ENCODE data around the gene PLCH2. TPM values are rescaled to one million over a fixed set of nuclear protein-coding genes. Genes with fewer than 3 reads are reported as not detected.

PLCH2 gene
- total RNA-seq, 1 experiment from 2014 or later, result 0.22 TPM

DNA sequence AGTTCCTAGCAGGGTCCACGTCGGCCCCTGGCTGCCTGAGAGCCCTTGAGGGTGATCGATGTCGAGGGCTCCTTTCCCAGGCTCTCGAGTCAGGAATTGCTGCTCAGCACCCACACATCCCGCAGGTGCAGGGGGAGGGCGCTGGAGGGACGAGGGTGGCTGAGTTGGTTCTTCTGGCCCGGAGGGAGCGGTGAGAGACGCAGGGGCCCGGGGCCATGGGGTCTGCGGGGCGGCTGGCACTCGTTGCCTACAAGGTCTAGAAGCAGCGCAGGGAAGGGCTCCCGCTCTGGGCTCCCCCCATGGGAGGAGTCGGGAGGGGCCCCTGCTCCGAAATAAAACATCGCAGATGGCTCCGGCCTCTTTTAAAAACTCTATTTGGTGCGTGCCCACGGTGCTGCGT is 32.1 kb downstream of the PLCH2 start:
- Histone ChIP-seq H3K9me3 (replicated peaks) (no peaks in the 10 kb centered on the region), H3K27me3 (peaks cover 1% of the 10 kb centered on the region; the same call in 1 of the 2 replicates), H3K4me1 (peaks cover 26% of the 10 kb centered on the region), H3K4me3 (no peak overlapping the region), H3K36me3 (peaks cover 35% of the 10 kb centered on the region), H3K27ac (no peak overlapping the region)
- no peak for DNase-seq

DNA sequence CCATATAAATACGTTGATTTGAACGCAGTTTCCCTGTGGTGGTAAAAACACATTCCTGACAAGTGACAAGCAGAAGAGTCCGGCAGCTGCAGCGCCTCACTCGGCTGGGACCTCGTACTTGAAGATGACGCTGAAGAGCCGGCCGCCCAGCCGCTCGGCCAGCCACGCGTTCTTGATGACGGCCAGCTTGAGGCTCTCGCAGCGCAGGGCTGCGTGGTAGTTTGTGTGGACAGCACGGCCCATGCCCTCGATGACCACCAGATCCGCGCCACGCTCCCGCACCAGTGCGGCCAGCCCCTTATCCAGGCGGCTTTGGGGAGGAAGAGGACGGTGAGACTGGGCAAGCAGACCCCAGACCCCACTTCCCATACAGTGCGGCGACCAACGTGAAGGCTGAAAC is 32.7 kb downstream of the PLCH2 start:
- no peaks in the 10 kb centered on the region; the same call in 1 of the 2 replicates for H3K27me3 ChIP-seq
- no peaks in the 10 kb centered on the region for H3K9me3 ChIP-seq (replicated peaks)
- H3K27ac ChIP-seq, result no peak overlapping the region
- peaks cover 21% of the 10 kb centered on the region for H3K4me1 ChIP-seq
- H3K36me3 ChIP-seq, result peaks cover 41% of the 10 kb centered on the region
- no peak overlapping the region for H3K4me3 ChIP-seq
- no peak for DNase-seq

DNA sequence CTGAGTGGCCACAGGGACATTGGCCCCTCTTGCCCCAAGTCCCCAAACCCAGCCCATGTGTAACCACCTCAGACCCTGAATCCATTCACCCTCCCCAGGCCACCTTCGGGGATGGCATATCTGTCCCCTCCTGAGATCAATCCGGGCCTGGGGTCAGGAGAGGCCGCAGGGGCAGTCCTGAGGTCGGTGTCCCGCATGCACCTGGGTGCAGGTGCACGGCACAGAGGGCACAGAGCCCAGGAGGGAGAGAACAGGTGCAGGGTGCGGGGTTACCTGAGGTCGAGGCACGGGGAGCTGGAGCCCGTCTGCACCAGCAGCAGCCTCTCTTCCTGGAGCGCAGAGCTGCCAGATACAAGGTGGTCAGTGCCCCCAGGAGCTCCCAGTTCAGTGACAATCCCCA is 33.5 kb downstream of the PLCH2 start:
- Histone ChIP-seq H3K4me3 (no peak overlapping the region), H3K27me3 (no peaks in the 10 kb centered on the region), H3K4me1 (peaks cover 13% of the 10 kb centered on the region), H3K27ac (no peak overlapping the region), H3K9me3 (replicated peaks) (no peaks in the 10 kb centered on the region), H3K36me3 (peaks cover 46% of the 10 kb centered on the region)
- no peak for DNase-seq

DNA sequence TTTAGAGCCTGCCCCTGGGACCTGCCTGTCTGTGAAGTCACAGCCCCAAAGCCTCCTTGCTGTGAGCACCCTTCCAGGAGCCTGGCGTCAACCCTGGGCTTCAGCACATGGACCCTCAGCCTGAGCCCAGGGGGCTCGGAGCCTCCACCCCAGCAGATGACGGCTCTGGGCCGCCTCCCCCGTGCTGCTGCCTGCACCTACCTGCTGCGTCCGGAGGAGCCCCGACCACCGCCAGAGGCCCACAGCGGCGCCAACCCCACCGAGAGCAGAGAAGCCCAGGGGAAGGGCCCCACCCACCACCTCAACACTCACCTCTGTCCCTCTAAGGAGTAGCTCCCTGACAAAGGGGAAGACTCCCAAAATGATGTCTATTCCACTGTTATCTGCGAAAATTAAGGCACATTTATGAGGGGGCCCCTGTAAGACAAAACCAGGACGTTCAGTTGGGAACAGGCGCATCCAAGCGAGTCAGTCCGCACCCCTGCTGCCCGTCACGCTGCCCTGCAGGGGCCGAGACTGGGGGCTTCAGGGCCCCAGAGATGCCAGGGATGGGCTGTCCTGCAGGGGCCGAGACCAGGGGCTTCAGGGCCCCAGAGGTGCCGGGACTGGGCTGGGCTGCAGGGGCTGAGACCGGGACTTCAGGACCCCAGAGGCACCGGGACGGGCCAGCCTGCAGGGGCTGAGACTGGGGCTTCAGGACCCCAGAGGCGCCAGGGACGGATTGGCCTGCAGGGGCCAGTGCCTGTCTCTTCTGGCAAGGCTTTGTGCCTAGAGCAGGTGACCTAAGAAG is 34.5 kb downstream of the PLCH2 start:
- no peak for DNase-seq
- H3K27me3 ChIP-seq, result no peaks in the 10 kb centered on the region
- H3K4me1 ChIP-seq, result peaks cover 6% of the 10 kb centered on the region; the same call in 1 of the 2 replicates
- no peaks in the 10 kb centered on the region for H3K9me3 ChIP-seq (replicated peaks)
- no peak overlapping the region for H3K4me3 ChIP-seq
- H3K27ac ChIP-seq, result no peak overlapping the region
- peaks cover 53% of the 10 kb centered on the region for H3K36me3 ChIP-seq

DNA sequence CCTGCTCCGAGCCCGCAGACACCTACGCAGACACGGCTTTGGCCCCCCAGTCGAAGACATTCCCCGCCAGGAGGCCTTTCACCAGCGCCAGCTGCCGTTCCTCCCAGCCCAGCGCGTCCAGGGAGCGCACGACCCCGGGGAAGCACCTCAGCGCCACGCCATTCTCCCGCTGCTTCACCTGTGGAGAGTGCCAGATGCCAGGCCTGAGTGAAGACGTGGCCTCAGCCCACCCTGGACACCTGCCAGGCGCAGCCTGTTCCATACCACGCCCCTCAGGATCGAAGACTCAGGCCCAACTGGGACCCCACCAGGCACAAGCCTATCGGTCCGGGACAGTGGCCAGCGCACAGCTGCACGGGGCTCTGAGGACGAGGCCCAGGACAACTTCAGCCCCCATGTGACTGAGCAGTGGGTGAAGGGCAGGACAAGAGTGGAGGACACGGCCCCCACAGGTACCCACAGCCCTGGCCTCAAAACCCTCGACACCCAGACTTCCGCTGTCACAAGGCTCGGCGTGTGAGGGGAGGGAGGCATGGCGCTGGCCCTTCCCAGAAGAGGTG is 36.9 kb downstream of the PLCH2 start:
- no peak for DNase-seq
- Histone ChIP-seq H3K4me1 (no peaks in the 10 kb centered on the region), H3K9me3 (replicated peaks) (no peaks in the 10 kb centered on the region), H3K36me3 (peaks cover 68% of the 10 kb centered on the region), H3K27ac (no peak overlapping the region), H3K27me3 (no peaks in the 10 kb centered on the region), H3K4me3 (no peak overlapping the region)

DNA sequence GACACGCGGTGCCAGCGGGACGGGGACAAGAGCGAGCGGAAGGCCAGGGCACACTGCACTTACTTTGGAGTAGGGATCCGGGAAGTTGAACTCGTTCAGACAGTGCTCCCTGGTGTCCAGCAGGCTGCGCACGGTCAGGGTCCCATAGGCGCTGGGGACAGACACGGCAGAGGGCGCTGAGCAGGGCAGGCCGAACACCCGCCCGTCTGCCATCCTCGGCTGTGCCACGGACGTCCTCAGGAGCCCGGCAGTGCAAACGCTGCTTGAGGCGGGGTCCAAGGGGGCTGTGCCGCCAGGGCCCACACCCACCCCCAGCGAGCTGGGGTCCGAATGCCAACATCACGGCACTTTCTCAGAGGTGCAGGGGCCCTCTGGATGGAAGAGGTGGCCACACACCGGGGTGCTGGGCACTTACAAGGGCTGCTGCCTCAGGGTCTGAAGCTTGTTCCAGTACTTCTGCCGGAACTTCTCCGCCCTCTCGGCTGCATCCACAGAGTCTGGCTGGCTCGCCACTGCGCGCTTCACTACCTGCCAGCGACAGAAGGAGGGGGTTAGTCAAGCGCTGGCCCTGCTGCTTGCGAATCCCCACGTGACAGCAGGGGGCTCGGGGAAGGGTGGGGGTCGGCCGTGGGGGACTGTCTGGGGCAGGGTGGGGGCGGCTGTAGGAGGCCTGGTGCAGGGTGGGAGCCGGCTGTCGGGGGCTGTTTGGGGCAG is 38.0 kb downstream of the PLCH2 start:
- H3K4me3 ChIP-seq, result no peak overlapping the region
- no peaks in the 10 kb centered on the region for H3K9me3 ChIP-seq (replicated peaks)
- H3K4me1 ChIP-seq, result no peaks in the 10 kb centered on the region
- peaks cover 69% of the 10 kb centered on the region for H3K36me3 ChIP-seq
- no peak for DNase-seq
- H3K27ac ChIP-seq, result no peak overlapping the region
- no peaks in the 10 kb centered on the region for H3K27me3 ChIP-seq

DNA sequence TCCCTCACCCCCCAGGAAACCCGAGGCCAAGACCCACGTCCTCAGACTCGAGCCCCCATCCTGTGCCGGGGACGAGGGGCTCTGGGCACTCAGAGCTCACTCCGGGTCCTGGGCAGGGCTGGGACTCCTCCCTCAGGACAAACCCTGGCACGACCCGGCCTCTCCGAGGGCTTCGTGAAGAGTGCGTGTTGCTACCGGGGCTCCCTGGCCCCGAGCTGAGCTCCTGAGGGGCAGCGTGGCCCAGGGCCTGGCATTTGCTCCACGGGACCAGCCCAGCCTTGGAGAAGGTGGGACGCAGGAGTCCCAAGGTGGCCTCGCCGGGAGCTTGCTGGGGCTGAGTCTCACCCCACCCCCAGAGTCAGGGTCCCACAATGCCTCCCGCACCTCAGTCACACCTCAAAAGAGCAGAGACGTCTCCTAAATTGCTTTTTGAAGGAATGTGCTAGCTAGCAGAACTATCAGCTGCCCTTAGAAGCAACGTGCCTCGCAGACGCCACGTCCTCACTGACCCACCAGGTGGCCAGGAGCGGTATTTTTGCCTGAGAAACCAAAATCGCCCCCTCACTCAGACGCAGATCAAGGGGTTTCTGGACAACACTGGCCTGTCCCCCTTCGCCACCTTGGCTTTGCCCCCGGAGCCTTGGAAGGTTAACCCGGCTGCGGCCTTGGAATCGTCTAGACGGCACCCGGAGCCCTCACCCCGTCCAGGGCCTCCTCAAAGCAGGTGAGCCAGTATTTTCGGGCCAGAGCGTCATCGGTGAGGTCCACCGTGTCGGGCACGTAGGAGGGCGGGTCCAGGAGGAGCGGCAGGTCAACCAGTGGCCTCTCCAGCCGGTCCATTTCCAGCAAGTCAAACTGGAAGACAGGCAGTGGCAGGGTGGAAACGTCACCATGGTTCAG is 39.0 kb downstream of the PLCH2 start:
- no peak overlapping the region for H3K27ac ChIP-seq
- DNase-seq, result no peak
- peaks cover 71% of the 10 kb centered on the region for H3K36me3 ChIP-seq
- H3K4me3 ChIP-seq, result no peak overlapping the region
- H3K4me1 ChIP-seq, result no peaks in the 10 kb centered on the region
- no peaks in the 10 kb centered on the region for H3K27me3 ChIP-seq
- no peaks in the 10 kb centered on the region for H3K9me3 ChIP-seq (replicated peaks)

DNA sequence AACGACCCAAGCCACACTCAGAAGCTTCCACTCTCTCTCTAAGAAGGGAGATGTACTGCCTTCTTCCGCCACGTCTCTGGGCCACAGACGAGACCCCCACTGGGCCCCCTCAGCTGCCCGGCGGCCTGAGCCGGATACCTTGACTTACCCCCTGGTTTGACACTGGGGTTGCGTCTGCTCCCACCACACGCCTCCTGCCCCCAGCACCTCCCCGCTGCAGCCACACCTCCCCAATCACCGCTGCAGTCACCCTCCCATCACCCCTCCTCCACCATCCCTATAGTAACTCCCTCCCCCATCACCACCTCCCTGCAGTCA is 39.6 kb downstream of the PLCH2 start:
- no peak overlapping the region for H3K4me3 ChIP-seq
- peaks cover 70% of the 10 kb centered on the region for H3K36me3 ChIP-seq
- no peak overlapping the region for H3K27ac ChIP-seq
- no peaks in the 10 kb centered on the region for H3K9me3 ChIP-seq (replicated peaks)
- no peaks in the 10 kb centered on the region for H3K4me1 ChIP-seq
- no peak for DNase-seq
- H3K27me3 ChIP-seq, result no peaks in the 10 kb centered on the region

DNA sequence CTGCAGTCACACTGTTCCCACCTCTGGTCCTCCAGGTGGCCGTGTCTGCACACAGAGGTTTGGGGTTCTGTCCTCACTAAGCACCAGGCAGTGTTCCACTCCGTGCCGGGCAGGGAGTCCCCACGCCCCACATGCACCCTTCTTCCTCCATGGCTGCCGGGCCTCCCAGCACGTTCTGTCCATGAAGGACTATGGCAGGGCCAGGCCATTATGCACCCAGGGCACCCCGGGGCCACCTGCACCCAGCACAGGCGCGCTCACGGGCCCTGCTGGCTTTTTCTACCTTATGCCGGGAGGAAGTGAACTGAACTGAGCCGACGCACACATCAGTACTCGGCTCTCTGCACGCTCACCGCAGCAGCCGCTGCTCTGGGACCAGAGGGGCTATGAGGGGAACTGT is 40.0 kb downstream of the PLCH2 start:
- Histone ChIP-seq H3K9me3 (replicated peaks) (no peaks in the 10 kb centered on the region), H3K4me3 (no peak overlapping the region), H3K4me1 (no peaks in the 10 kb centered on the region), H3K27ac (no peak overlapping the region), H3K27me3 (no peaks in the 10 kb centered on the region), H3K36me3 (peaks cover 70% of the 10 kb centered on the region)
- DNase-seq, result no peak

DNA sequence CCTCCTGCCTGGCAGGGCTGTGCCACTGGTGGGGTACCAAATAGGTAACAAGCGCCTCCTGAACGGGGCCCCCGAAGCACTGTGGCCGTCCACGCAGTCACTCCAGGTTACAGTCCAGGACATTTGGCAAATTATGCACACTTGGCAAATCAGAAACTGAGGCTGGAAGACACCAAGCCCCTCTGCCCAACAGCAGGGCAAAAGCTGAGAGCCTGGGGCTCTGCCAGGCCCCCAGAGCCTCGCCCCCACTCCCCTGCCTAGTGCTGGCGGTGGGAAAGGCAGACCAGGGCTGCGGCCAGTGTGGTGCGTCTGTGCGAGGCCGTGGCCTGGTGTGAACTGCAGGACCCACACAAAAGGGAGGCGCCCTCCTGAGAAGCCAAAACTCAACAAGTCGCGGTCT is 40.9 kb downstream of the PLCH2 start:
- Histone ChIP-seq H3K27ac (no peak overlapping the region), H3K4me3 (no peak overlapping the region), H3K27me3 (no peaks in the 10 kb centered on the region), H3K4me1 (no peaks in the 10 kb centered on the region), H3K36me3 (peaks cover 72% of the 10 kb centered on the region), H3K9me3 (replicated peaks) (no peaks in the 10 kb centered on the region)
- DNase-seq, result no peak

DNA sequence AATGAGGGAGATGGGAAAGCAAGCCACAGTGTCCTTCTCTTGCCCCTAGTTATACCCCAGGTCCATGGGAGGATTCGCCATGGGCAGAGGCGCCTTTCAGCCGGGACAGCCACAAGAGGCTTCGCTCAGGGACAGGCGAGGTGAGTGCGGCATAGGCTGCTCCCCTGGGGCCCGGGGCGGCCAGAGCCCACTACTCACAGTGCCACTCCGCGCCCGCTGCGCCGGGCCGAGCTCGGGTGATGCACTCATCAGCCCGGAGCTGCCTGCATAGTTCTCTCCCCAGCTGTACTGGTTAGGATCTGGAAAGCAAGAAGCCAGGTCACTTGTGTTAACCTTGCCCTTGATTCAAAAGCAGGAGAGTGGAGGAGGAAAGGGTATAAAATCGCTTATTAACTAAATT is 41.9 kb downstream of the PLCH2 start:
- H3K4me1 ChIP-seq, result no peaks in the 10 kb centered on the region
- no peak for DNase-seq
- no peak overlapping the region for H3K4me3 ChIP-seq
- H3K27me3 ChIP-seq, result no peaks in the 10 kb centered on the region
- no peaks in the 10 kb centered on the region for H3K9me3 ChIP-seq (replicated peaks)
- peaks cover 73% of the 10 kb centered on the region for H3K36me3 ChIP-seq
- no peak overlapping the region for H3K27ac ChIP-seq

DNA sequence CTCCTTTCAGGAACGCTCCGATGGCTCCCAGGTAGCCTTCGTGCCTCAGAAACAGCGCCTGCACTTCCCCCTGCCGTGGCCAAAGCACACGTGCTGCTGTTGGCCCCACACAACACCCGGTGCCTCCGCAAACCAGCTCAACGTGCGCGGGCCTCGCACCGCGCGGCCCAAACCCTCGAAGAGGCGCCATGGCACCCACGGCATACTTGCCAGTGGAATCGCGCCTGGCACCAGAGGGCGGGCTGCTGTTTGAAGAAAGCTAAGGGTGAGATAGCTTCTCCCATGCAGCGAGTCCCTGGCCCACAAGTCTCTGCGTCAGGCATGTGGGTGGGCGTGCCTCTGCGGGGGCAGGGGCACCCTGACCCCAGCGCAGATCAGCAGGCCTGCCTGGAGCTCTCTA is 42.4 kb downstream of the PLCH2 start:
- Histone ChIP-seq H3K4me1 (no peaks in the 10 kb centered on the region), H3K27ac (no peak overlapping the region), H3K4me3 (no peak overlapping the region), H3K36me3 (peaks cover 71% of the 10 kb centered on the region), H3K9me3 (replicated peaks) (no peaks in the 10 kb centered on the region), H3K27me3 (no peaks in the 10 kb centered on the region)
- DNase-seq, result no peak

DNA sequence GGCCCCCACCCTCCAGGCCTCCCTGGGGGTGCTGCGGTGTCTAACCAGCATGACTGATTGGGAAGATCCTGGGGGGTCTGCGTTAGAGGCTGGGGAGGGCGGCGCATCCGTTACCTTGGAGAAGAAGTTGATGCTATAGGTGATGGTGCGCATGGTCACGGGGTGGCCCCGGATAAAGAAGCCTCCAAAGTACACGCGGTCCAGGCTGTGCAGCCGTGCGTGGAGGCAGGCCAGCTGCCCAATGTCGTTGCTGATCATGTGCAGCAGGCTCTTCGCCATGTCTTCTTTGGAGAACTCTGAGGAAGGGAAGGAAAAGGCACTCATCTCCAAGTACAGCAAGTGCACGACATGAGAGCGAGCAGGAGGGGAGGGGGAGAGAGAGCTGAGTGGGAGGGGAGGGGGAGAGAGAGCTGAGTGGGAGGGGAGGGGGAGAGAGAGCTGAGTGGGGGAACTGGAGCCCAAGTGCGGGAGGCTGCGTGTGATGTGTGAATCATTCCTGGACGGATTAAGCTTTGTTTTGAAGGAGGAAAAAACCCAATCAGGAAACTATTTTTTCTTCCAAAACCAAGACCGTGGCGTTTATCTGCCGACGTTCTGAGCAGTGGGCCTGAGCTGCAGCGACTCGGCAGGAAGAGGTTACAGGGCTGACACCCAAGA is 43.1 kb downstream of the PLCH2 start:
- Histone ChIP-seq H3K27ac (no peak overlapping the region), H3K9me3 (replicated peaks) (no peaks in the 10 kb centered on the region), H3K4me3 (no peak overlapping the region), H3K4me1 (no peaks in the 10 kb centered on the region), H3K27me3 (no peaks in the 10 kb centered on the region), H3K36me3 (peaks cover 65% of the 10 kb centered on the region)
- no peak for DNase-seq

DNA sequence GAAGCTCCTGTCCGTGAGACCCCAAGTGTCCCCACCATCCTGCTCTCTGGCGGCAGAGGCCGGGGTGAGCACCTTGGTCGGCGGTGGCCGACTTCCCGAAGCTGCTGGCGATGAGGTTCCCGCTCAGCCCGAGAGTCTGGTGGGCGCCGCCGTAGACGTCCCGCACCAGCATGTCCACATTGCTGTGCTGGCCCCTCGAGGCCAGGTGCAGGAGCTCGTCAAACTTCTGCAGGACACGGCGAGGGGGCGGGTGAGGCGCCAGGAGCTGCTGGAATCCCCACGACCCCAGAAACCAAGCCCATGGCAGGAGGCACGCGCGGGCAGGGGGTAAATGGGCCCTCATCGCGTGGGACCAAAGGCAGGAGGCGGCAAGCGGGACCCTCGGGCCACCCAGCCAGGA is 43.6 kb downstream of the PLCH2 start:
- DNase-seq, result no peak
- no peak overlapping the region for H3K27ac ChIP-seq
- H3K4me1 ChIP-seq, result no peaks in the 10 kb centered on the region
- H3K36me3 ChIP-seq, result peaks cover 64% of the 10 kb centered on the region
- no peaks in the 10 kb centered on the region for H3K9me3 ChIP-seq (replicated peaks)
- H3K27me3 ChIP-seq, result no peaks in the 10 kb centered on the region
- H3K4me3 ChIP-seq, result no peak overlapping the region
